HG03045 (cell line): ENCODE results near the gene EDAR.

ENCODE experiments used
- ATAC-seq: cut with Tn5 transposase; IDR thresholded peaks from one replicate; pipeline ENCODE4 v1.9.1; 2021; ENCODE audit warnings: mild to moderate bottlenecking, moderate library complexity; ENCODE audit not compliant: unreplicated experiment

EDAR gene

DNA sequence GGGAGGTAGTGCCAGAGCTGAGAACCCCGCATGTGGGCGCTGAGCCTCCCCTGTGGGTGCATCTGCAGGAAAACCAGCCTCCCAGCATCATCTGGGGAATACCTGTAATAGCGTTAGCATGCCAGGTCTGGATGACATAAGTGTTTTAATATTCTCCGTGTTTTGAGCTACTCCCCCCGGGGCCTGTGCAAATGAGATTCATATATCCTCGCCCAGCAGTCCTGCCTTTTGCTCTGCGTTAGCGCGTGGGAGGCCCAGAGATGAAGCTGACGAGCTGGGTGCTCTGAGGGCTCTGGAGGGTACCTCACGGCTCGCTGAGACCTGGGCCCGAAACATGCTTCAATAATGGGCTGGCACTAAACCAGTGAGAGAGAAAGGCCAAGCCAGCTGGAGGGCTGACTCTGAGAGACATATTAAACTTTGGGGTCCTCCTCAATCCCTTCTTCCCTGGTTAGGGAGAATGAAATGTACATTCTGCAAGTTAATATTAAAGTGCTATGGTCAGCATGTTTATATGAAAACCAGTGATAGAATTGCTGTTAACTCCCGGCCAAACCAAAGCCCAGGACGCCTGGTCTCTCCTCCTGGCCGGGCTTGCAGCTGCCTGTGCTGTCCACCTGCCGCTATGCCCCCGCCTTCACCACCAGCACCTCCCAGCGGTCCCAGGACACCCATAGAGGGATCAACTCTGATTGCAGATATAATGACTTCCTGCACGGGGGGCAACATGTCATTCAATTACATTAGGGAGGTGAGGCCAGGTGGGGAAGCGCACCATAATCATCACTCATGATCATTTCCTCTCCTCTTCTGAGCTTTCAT, 77.0 kb downstream of the EDAR start:
- ATAC-seq, result no peak

DNA sequence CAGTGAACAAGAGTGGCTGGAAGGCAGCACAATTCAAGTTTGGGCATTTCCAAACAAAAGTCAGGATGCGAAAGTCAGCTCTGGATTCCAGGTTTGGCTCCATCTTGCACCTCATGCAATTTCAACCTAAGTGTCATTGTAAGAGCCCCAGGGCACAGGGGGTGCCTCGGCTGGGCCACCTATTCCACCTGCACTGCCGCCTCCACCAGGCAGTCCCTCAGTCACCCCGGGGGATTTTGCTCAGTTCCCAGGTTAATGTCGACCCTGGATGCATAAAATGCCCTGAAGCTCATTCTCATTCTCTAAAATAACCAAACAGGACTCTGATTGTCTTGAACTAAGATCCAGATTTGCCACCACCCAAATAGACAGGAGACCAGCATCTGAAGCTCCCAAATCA, 77.6 kb downstream of the EDAR start:
- ATAC-seq, result no peak

DNA sequence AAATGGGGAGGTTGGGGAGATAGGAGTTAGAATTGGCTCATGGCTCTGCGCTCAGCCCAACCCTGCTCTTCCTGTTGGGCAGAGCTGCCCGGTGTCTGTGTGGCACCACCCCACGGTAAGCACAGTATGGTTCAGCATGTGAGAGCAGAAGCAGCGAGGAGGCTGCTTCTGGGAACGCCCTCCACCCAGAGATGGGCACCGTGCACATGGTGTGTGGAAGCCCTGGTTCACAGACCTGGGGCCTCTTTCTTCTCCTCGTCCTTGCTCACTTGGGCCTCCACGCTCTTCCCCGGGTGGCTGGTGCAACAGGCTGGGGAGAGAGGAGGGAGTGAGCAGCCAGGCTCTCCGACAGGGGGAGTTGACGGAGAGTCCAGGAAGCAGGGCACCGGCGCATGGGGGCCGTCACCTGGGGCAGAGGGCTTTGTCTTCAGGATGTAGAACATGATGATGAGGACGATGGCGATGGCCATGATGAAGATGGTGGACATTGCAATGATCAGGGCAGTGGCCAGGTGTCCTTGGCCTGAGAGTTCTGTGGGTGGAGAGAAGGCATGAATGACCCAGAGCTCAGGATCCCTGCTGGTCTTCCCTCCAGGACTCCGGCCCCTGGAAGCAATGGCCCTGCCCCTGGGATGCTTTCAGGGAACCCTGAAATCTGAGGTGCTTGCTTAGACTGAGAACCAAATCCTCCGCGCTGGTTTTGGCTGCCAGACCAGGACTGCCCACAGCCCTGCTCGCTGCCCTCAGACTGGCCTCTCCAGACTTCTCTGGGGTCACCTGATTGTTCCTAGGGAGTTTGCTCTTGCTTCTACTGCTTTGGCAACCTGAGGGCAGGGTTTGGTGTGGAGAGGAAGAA, 78.3 kb downstream of the EDAR start:
- ATAC-seq, result no peak

DNA sequence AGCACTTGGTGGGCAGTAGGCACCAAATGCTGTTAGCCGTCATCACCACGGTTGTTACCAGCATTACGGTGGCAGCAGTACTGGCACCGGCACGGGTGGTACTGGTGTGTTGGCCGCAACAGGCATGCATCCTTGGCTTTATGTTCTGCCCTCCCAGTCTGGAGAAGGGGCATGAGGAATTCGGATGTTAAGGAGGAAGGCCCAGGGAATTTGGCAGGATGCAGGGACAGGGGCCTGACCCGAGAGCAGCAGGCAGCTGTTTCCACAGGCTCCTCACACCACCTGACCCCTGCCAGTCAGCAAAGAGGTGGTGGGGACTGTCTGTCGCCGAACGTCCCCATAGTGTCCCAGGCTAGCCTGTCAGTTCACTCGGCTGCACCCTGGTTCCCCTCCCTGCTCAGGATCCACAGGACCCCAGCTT, 79.0 kb downstream of the EDAR start:
- no peak for ATAC-seq

DNA sequence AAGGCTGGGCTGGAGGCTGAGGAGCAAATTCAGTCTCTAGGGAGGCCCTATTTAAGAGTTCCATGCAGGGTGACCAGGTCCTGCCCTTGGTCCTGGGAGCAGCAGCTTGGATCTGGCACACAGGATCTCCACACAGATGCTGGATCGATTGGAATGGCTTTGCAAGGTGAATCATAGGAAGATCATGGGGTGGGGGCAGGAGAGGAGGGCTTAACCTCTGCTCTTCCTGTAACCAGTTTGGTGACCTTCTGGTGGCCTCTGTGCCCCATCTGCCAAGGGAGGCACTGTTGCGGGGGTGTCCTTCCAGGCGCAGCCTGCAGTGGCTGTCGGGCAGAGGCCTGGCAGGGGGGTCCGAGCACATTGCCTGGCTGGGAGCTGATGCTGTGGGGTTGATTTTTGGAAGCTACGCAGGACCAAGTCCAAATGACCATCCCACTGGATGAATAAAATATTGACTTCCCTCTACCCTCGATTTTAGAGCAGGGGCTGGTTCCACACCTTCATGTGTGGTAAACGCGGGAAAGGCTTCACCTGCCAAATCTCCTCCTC, 79.7 kb downstream of the EDAR start:
- no peak for ATAC-seq

DNA sequence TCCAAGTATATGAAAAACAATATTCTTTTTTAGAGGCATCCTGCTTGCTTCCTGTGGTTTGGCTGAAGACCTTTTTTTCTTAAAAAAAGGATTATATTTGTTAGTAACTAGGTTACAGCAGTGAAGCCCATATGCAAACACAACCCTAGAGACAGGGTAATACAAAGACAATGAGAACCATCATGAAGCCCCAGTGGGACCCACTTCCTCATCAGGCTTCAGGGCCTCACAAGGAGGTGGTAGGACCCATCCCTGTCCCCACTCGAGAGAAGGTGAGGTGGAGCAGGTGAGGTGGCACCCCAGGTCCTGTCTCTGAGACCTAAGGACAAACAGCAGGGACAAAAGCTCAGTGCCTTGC, 80.3 kb downstream of the EDAR start:
- ATAC-seq, result no peak

DNA sequence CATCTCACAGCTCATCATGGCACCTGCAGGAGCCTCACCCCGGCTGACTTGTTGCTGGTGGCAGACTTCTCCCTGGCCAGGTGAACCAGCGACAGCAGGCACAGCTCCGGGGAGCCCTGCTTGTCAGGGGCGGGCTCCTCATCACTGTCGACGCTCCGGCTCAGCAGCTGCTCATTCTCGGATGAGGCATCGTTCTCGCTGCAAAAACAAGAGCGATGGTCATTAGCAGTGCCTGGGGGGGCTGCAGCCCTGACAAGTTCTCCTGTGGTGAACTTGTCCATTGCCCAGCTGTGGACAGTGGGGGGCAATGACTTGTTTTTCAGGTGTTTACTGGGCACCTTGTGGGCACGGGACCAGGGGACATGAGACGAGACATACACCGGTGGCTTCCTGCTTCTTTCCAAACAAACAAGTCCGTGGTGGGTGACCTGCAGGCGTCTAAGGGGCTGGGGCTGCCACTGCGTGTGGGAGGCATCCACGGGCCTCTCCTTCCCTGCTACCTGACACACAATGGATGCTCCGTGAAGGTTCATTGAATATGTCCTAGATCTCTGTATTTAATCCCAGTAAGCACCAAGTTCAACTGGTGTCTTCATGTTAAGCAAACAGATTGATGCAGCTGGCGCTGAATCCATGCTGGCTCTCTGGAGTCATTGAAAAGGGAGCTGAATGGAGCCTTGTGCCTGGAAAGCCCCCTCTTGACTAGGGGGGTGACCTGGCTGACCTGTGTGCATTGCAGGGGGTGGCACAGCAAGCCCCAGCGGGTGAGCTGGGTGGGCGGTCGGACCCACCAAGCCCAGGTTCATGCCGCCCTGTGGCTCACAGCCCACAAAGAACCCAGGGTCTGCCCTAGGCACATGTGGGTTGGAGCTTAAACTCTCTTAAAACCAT, 81.0 kb downstream of the EDAR start:
- ATAC-seq, result no peak

DNA sequence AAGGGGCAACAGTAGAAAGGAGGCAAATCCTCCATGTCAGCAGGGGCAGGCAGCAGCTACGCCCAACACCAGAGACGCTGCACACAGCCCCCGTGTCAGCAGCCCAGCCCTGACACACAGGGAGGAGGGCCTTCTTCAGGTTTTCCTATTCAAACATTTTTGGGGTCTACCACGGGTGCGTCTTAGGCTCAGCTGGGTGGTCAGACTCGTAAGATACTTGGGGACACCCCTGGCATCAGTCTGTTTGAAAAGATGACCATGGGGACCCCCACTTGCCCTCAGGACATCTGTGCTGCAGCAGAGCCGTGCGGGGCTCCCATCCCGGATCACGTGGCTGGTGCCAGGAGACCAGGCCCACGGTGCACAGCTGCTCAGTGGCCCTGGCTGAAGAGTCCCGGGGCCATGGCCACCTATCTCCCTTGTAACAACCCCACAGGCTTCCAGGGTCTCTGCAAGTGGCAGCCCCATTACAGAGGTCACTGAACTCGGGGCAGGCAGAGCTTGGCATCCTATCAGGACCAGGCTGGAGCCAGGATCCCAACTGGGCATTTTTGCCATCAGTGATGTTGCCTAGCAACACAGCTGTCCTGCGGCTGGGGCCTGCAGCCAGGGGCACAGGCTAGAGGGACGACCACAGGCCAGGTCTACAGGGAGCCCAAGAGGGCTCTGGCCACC, 82.5 kb downstream of the EDAR start:
- no peak for ATAC-seq

DNA sequence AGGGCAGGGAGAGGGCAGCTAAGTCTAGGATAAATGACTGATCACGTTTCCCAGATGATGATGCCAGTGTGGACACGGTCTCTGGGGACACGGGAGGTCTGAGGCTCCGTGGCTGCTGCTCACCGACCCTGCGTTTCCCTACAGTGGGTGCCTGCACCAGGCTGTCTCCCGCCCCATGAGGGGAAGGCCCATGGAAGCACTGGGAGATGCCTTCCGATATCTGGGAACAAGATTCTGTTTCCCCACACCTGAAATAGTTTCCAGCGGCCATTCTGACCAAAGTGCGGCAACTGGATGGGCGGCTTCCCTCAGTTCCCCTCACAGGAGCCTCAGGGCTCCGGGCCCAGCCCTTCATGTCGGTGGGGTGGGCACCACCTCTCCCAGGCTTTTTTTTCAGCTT, 83.1 kb downstream of the EDAR start:
- ATAC-seq, result no peak

DNA sequence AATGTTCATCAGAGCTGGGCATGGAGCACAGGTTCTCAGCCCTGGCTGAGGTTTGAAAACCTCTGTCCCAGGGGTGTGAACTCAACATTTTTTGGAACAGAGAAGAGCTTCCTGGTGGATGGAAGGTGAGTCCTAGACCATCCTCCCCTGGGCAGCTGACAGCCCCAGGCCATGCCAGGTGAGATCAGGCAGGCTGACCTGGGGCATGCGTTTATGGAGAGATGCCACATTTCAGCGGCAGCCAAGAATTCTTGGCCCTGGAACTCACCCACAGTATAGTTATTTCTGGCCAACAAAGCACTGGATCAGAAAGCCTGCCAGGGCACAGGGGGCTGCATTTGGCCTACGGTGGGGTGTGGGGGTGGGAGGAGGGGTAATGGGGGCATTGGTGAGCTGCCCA, 83.8 kb downstream of the EDAR start:
- ATAC-seq, result no peak

DNA sequence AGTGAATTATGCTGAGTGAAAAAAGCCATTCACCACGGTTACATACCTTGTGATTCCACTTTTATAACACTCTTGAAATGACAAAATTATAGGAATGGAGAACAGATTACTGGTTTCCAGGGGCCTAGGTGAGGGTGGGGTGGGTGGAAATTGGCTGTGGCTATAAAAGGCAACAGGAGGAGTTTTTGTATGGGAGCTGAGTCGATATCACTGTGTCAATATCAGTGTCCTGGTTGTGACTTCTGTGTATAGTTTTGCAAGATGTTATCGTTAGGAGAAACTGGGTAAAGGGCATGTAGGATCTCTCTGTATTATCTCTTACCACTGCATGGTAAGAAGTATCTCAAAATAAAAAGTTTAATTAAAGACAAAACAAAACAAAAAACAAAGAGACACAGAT, 84.3 kb downstream of the EDAR start:
- no peak for ATAC-seq

DNA sequence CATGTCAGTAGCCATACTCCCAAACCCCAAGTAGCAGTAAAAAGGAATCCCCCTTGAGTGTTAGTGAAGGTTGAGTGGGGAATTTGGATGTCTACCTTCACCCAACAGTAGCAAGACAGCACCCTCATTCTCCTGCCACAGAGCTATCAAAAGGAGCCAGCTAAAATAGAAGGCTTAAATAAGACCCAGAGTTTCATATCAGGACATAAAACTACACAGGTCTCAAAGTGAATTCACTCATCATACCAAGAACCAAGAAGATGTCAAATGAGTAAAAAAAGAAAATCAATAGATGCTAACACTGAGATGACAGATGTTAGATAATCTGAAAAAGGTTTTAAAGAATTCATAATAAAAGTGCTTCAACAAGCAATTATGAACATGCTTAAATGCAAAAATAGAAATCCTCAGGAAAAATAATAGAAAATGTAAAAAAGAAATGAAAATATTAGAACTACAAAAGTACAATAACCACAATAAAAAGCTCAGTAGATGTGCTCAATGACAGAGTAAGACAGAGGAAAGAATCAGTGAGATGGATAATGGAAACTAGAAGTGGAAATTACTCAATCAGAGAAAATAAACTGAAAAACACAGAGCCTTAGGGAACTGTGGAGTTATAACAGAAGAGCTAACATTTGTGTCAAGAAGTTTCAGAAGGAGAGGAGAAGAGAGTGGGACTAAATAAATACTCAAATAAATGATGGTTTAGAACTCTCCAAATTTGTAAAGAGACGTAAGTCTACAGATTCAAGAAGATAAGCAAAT, 90.5 kb downstream of the EDAR start:
- no peak for ATAC-seq

DNA sequence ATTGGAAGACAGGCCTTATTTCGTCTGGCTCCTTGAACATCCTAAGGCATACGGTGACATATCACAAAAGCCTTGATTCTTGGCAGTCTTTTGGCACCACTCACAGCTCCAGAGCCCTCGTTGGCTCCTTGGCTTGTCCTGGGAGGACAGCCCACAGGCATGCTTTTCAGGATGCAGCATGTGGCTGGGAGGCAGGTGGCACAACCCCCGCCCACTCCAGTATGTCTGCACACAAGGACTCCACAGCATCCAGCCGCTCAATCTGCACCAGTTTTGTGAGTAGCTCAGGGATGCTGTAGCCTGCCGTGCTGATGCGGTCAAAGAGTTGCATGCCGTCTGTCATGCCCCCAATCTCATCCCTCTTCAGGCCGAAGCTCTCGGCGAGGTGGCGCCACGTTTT, 92.3 kb downstream of the EDAR start:
- ATAC-seq, result no peak

DNA sequence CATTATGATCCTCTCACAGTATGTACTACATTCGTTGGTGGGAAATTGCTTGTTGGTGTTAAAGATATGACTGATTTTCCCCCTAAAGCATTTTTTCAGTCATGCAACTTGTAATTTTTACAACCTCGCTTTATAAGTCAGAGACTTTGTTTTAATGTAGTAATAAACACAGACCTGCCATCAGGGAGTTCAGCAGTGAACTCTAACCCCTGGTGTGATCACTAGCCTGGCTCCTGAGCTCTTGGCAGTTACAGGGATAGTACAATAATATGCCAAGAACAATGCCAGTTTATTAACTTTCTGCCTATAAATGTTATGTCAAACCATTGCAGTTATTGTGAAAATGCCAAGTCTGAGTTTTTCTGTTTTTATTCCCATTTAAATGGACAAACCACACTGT, 93.8 kb downstream of the EDAR start:
- no peak for ATAC-seq

DNA sequence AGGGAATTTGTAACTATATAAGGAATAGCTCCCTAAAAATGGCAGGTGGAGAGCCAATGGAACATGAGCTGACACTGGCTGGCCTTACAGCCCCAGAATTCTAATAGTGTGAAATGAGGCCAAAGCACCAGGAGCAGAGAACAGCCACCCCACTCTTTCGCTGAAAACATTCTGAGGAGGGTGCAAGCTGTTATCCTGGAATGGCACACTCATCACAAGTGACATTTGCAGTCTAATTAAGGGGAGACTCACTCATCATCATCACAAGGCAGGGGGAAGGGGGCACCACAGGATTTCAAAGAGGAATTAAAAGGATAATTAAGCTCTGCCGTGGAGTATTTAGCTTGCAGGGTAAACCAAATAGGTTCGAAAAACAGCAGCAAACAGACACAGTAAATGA, 94.3 kb downstream of the EDAR start:
- ATAC-seq, result no peak

DNA sequence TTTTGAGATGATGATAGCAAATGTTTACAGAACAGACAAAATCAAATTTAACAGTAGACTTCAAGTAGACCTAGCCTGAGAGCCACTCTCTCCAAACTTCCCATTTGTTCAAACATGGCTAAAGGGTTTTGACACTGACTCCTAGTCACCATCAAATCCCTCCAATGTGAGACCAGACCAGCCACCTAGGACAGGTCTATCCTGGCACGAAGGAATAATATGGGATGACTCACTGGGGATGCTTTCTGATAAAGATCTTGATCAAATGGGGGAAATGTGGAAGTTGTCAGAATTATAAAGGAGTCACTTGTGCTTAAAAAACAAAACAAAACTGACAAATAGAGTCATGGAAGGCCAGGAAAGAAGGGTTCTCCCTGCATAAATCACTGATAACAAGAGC, 95.7 kb downstream of the EDAR start:
- no peak for ATAC-seq

DNA sequence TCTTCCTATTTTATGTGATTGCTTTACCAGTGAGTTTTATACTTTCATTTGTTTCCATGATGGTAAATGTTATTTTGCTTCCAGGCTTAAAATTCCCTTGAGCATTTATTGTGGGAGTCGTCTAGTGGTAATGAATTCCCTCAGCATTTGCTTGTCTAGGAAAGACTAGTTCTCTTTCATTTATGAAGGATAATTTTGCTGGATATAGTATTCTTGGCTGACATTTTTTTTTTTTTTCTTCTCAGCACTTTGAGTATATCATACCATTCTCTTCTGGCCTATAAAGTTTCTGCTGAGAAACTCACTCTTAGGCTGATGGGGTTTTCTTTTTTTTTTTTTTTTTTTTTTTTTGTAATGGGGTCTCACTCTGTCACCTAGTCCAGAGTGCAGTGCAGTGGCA, 99.1 kb downstream of the EDAR start:
- no peak for ATAC-seq

DNA sequence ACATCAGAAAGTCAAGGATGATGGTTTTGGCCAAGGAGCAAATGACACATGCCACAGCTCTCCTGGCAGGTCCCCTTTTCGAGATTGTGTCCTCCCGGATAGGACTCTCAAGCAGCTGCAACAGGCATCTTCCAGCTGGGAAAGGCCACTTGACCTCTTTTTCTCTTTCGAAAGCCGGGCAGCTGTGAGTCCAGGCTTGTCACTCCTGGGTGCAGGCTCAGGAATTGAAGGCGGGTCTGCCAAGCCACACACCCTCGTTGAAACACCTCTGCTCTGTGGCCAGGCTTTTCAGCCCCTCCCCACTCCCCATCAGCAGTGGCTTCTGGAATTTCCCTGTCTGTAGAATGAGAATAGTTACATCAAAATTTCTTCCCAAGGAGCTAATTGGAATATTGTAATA, 104.4 kb downstream of the EDAR start:
- no peak for ATAC-seq

DNA sequence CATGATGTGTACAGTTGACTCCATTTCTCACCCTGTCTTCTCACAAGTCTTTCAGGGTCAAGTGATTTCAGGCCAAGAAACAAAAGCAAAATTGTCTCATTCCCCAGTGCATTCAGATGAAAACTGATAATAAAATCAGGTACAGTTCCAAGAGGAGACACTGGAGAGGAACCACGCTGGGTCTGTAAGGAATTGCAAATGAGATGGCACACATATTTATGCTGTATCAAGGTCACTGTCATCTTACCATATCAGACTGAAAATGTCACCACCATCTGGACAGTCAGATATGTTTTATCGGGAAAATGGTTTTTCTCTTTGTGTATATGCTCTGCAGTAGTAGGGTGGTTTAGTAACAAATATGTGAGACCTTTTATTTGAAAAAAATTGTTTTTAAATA, 110.7 kb downstream of the EDAR start:
- ATAC-seq, result no peak

DNA sequence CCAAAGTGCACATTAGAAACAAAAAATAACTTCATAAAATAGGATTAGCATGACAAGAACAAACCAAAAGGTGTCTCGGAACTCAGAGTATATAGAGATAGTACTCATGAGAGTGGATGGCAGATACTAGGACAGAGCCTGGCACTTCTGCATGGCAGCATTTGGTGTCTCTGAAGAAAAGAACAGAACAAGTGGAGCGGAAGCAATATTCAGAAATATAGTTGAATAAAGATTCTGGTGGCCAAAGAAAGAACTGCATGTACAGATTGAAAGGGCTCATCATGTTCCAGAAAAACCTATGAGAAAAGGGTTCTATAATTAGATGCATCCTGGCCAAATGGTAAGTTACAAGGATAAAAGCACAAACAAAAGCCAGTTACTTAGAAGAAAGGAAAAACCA, 111.5 kb downstream of the EDAR start:
- no peak for ATAC-seq
